ENCODE results near the gene ZNG1B. TPM values are rescaled to one million over a fixed set of nuclear protein-coding genes. Genes with fewer than 3 reads are reported as not detected.
"Not testable (repeated sequence)": the region's sequence is repeated elsewhere in the genome, so short reads cannot be mapped to it uniquely, and the experiment has no call there.

The ZNG1B gene
- total and polyA plus RNA-seq, 4 donors: 13.4 to 38.9 (median 21.7) TPM

DNA sequence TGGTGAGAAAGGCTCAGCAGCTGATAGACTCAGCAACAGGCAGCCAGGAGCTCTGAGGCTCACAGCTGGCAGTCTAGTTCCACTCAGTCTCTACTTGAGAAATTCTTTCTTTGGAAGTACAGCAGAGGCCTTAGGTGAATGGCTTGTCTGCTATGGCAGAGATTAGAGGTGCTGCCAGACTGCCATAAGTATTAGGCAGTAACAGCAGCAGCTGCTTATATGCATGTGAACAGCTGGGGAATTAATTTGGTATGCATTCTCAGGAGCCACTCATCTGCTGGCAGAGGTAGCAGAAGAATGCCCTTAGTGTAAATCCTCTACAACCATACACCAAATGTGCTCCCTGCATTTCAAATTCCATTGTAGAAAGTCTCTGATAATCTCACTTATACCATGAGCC, 28.3 kb downstream of the ZNG1B start:
- not testable (repeated sequence) for H3K9ac ChIP-seq (ENCODE audit: low read depth in 1 of 2, low read length in 2 of 2); H3K36me3 ChIP-seq (ENCODE audit: control insufficient read depth in 4 of 4, insufficient read depth in 3 of 4, low read depth in 1 of 4, low read length in 3 of 4); H3K9me3 ChIP-seq (ENCODE audit: control insufficient read depth in 4 of 4, low read length in 3 of 4); H3K4me3 ChIP-seq (ENCODE audit: low read depth in 1 of 3, low read length in 3 of 3); H3K4me1 ChIP-seq (ENCODE audit: control insufficient read depth in 4 of 4, insufficient read depth in 4 of 4, low read length in 3 of 4); DNase-seq (ENCODE audit: low spot score); H3K27ac ChIP-seq (ENCODE audit: low read depth in 1 of 2, low read length in 2 of 2); H3K27me3 ChIP-seq (ENCODE audit: control insufficient read depth in 4 of 4, insufficient read depth in 4 of 4, low read length in 3 of 4)

GRCh38 chr2:113476688-113477368, 39.3 kb downstream of the ZNG1B start:
- 96% methylated on average over 18 of the region's 24 CpGs for WGBS
- not testable (repeated sequence) for H3K4me1 ChIP-seq (ENCODE audit: control insufficient read depth in 4 of 4, insufficient read depth in 4 of 4, low read length in 3 of 4); DNase-seq (ENCODE audit: low spot score); H3K4me3 ChIP-seq (ENCODE audit: low read depth in 1 of 3, low read length in 3 of 3); H3K27ac ChIP-seq (ENCODE audit: low read depth in 1 of 2, low read length in 2 of 2); H3K9ac ChIP-seq (ENCODE audit: low read depth in 1 of 2, low read length in 2 of 2); H3K27me3 ChIP-seq (ENCODE audit: control insufficient read depth in 4 of 4, insufficient read depth in 4 of 4, low read length in 3 of 4); H3K9me3 ChIP-seq (ENCODE audit: control insufficient read depth in 4 of 4, low read length in 3 of 4); H3K36me3 ChIP-seq (ENCODE audit: control insufficient read depth in 4 of 4, insufficient read depth in 3 of 4, low read depth in 1 of 4, low read length in 3 of 4)

GRCh38 chr2:113496527-113496926, 59.0 kb downstream of the ZNG1B start:
- H3K9me3 ChIP-seq (ENCODE audit: control insufficient read depth in 4 of 4, low read length in 3 of 4); H3K9ac ChIP-seq (ENCODE audit: low read depth in 1 of 2, low read length in 2 of 2); DNase-seq (ENCODE audit: low spot score); H3K36me3 ChIP-seq (ENCODE audit: control insufficient read depth in 4 of 4, insufficient read depth in 3 of 4, low read depth in 1 of 4, low read length in 3 of 4); H3K27me3 ChIP-seq (ENCODE audit: control insufficient read depth in 4 of 4, insufficient read depth in 4 of 4, low read length in 3 of 4); H3K4me1 ChIP-seq (ENCODE audit: control insufficient read depth in 4 of 4, insufficient read depth in 4 of 4, low read length in 3 of 4); H3K4me3 ChIP-seq (ENCODE audit: low read depth in 1 of 3, low read length in 3 of 3); H3K27ac ChIP-seq (ENCODE audit: low read depth in 1 of 2, low read length in 2 of 2): not testable (repeated sequence)
- 95% methylated on average over 13 of the region's 13 CpGs for WGBS

DNA sequence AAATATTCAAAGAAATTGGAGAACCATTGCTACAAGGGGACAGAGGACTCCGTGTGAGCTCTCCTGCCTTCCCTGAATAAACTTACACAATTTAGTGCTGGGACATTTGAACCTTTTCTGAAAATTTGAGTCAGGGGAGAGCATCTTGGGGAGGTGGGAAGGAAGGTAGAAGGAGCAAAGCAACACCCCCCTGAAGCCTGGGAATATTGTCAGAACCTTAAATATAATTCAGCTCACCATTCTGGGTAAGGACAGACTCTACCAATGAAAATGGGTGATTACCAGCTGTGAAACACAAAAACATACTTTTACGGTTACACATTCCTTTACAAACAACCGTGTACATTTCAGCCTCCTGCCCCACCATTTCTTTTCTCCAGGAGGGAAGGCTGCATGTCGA, 60.9 kb downstream of the ZNG1B start, which contains the start of gene FOXD4L1:
Gene FOXD4L1 (plus strand): TSS at position 301 of the 400 bp plus-strand sequence. CDS start 592 bp downstream, outside the sequence.
- H3K27me3 ChIP-seq (ENCODE audit: control insufficient read depth in 4 of 4, insufficient read depth in 4 of 4, low read length in 3 of 4); H3K9me3 ChIP-seq (ENCODE audit: control insufficient read depth in 4 of 4, low read length in 3 of 4); H3K27ac ChIP-seq (ENCODE audit: low read depth in 1 of 2, low read length in 2 of 2); H3K4me3 ChIP-seq (ENCODE audit: low read depth in 1 of 3, low read length in 3 of 3); H3K9ac ChIP-seq (ENCODE audit: low read depth in 1 of 2, low read length in 2 of 2); DNase-seq (ENCODE audit: low spot score); H3K36me3 ChIP-seq (ENCODE audit: control insufficient read depth in 4 of 4, insufficient read depth in 3 of 4, low read depth in 1 of 4, low read length in 3 of 4); H3K4me1 ChIP-seq (ENCODE audit: control insufficient read depth in 4 of 4, insufficient read depth in 4 of 4, low read length in 3 of 4): not testable (repeated sequence)
- WGBS: 42% methylated on average over 1 of the region's 4 CpGs

GRCh38 chr2:113499019-113499885, 61.8 kb downstream of the ZNG1B start:
- peak; percentile 38 for DNase-seq (ENCODE audit: low spot score)
- H3K36me3 ChIP-seq (ENCODE audit: control insufficient read depth in 4 of 4, insufficient read depth in 3 of 4, low read depth in 1 of 4, low read length in 3 of 4); H3K27me3 ChIP-seq (ENCODE audit: control insufficient read depth in 4 of 4, insufficient read depth in 4 of 4, low read length in 3 of 4); H3K27ac ChIP-seq (ENCODE audit: low read depth in 1 of 2, low read length in 2 of 2); H3K9me3 ChIP-seq (ENCODE audit: control insufficient read depth in 4 of 4, low read length in 3 of 4); H3K9ac ChIP-seq (ENCODE audit: low read depth in 1 of 2, low read length in 2 of 2); H3K4me3 ChIP-seq (ENCODE audit: low read depth in 1 of 3, low read length in 3 of 3): not testable (repeated sequence)
- 6% methylated on average over 62 of the region's 62 CpGs for WGBS
- H3K4me1 ChIP-seq (ENCODE audit: control insufficient read depth in 4 of 4, insufficient read depth in 4 of 4, low read length in 3 of 4): peaks cover 0 to 13% (median 7%) of the 10 kb centered on the region in 4 donors

DNA sequence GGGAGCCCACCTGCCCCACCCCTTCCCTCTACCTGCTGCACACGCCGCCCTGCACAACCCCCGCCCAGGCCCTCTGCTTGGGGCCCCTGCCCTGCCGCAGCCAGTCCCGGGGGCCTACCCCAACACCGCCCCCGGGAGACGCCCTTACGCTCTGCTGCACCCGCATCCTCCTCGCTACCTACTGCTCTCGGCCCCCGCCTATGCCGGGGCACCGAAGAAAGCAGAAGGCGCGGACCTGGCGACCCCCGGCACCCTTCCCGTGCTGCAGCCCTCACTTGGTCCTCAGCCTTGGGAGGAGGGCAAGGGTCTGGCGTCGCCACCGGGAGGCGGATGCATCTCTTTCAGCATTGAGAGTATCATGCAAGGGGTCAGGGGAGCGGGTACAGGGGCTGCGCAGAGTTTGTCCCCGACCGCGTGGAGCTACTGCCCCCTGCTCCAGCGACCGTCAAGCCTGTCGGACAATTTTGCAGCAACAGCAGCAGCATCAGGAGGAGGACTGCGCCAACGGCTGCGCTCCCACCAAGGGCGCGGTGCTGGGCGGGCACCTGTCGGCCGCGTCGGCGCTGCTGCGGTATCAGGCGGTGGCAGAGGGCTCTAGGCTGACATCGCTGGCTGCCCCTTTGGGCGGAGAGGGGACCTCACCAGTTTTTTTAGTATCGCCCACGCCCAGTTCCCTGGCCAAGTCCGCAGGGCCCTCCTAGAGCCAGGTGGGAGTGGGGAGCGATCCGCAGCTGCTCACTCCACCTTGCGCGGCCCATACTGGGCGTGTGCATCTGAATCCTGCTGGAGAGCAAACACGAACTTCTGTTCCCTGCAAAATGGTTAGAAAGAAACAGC, 62.6 kb downstream of the ZNG1B start:
- not testable (repeated sequence) for H3K27me3 ChIP-seq (ENCODE audit: control insufficient read depth in 4 of 4, insufficient read depth in 4 of 4, low read length in 3 of 4); H3K36me3 ChIP-seq (ENCODE audit: control insufficient read depth in 4 of 4, insufficient read depth in 3 of 4, low read depth in 1 of 4, low read length in 3 of 4); H3K9ac ChIP-seq (ENCODE audit: low read depth in 1 of 2, low read length in 2 of 2); H3K4me3 ChIP-seq (ENCODE audit: low read depth in 1 of 3, low read length in 3 of 3); H3K9me3 ChIP-seq (ENCODE audit: control insufficient read depth in 4 of 4, low read length in 3 of 4); H3K27ac ChIP-seq (ENCODE audit: low read depth in 1 of 2, low read length in 2 of 2)
- 9% methylated on average over 47 of the region's 56 CpGs for WGBS
- peaks cover 0 to 13% (median 7%) of the 10 kb centered on the region in 4 donors for H3K4me1 ChIP-seq (ENCODE audit: control insufficient read depth in 4 of 4, insufficient read depth in 4 of 4, low read length in 3 of 4)
- DNase-seq (ENCODE audit: low spot score): peak; percentile 58

DNA sequence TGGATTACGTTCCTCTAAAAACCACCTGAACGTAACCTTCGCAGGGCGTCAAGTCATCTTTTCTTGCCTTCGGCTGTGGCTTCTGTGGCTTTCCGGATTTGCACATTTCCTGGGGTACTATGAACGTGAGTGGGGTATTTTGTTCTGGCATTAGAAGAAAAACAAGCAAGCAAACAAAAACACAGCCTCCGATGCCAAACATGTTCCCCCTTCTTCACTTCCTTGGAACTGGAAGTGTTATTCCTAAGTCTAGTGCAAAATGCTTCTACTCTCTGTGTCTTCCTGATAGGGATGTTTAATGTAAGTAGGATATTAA, 63.2 kb downstream of the ZNG1B start:
- H3K9ac ChIP-seq (ENCODE audit: low read depth in 1 of 2, low read length in 2 of 2); DNase-seq (ENCODE audit: low spot score); H3K9me3 ChIP-seq (ENCODE audit: control insufficient read depth in 4 of 4, low read length in 3 of 4); H3K4me3 ChIP-seq (ENCODE audit: low read depth in 1 of 3, low read length in 3 of 3); H3K36me3 ChIP-seq (ENCODE audit: control insufficient read depth in 4 of 4, insufficient read depth in 3 of 4, low read depth in 1 of 4, low read length in 3 of 4); H3K27ac ChIP-seq (ENCODE audit: low read depth in 1 of 2, low read length in 2 of 2); H3K27me3 ChIP-seq (ENCODE audit: control insufficient read depth in 4 of 4, insufficient read depth in 4 of 4, low read length in 3 of 4): not testable (repeated sequence)
- WGBS: 21% methylated on average over 8 of the region's 8 CpGs
- peaks cover 0 to 13% (median 7%) of the 10 kb centered on the region in 4 donors for H3K4me1 ChIP-seq (ENCODE audit: control insufficient read depth in 4 of 4, insufficient read depth in 4 of 4, low read length in 3 of 4)

Data from liver (tissue), 9 donors.